K562 (cell line): ENCODE data around the gene RPH3AL. TPM values are rescaled to one million over a fixed set of nuclear protein-coding genes. Genes with fewer than 3 reads are reported as not detected.

Source experiments
- ATAC-seq: fragments of 200-7000 bp; cut with Tn5 transposase; 3 replicates; pipeline ENCODE4 v1.9.1; 2020; ENCODE audit warnings: moderate library complexity
- BruUV-seq: library from RNA; stranded (reverse); fragments of 400-500 nt; replicated peaks from 2 replicates; lab custom pipeline; 2021; lab: Mats Ljungman, UMichigan
- CTCF ChIA-PET: fragments of 300-600 bp; formaldehyde crosslinking; extraction: SDS; loops from one replicate; lab custom pipeline; 2021; ENCODE audit warnings: low intra/inter-chr PET ratio; lab: Yijun Ruan, JAX
- POLR2A ChIA-PET: fragments of 300-600, 350-650 bp; sonication (Branson Sonifier 250); formaldehyde crosslinking; extraction: SDS; loops from one replicate; lab custom pipeline; 2021; ENCODE audit warnings: antibody characterized with exemption, inconsistent platforms; lab: Yijun Ruan, JAX
- DNase-seq, 4 experiments: peaks; one replicate each; pipeline versions ENCODE4 v3.0.0 to v3.0.0-alpha.2; 2011 to 2018; ENCODE audit warnings: low spot score in 3 of 4, mixed read lengths in 3 of 4; ENCODE audit errors: extremely low read depth in 1 of 4
- FAIRE-seq: peaks from 2 replicates; lab custom pipeline; 2011; peaks lifted over from hg19 to GRCh38; lab: Jason Lieb, UNC
- H2AFZ ChIP-seq: 2 replicates; pipeline ENCODE4 v1.6.0; 2011; ENCODE audit warnings: low read depth, low read length, control low read depth, inconsistent platforms
- H3K27ac ChIP-seq: fragments of 200-600 bp; 3 replicates; pipeline ENCODE4 v1.8.0; 2011; ENCODE audit warnings: low read depth, mild to moderate bottlenecking, control low read depth, inconsistent platforms, low read length, moderate library complexity, mixed read lengths; ENCODE audit errors: extremely low read depth
- H3K27me3 ChIP-seq, 2 experiments: fragments of 300-600 bp in 1 of 2; 2 replicates in 1 of 2; 3 replicates in 1 of 2; pipeline versions ENCODE4 v1.6.0 to v1.8.0; 2011; ENCODE audit warnings: inconsistent platforms in 2 of 2, low read length in 2 of 2, mild to moderate bottlenecking in 1 of 2, mixed read lengths in 1 of 2, moderate library complexity in 1 of 2; ENCODE audit not compliant: control insufficient read depth in 2 of 2, insufficient read depth in 2 of 2
- H3K36me3 ChIP-seq: fragments of 300-600 bp; 3 replicates; pipeline ENCODE4 v1.8.0; 2011; ENCODE audit warnings: mild to moderate bottlenecking, low read length, inconsistent platforms; ENCODE audit not compliant: control insufficient read depth, insufficient read depth
- H3K4me1 ChIP-seq, 2 experiments: fragments of 200-600 bp in 1 of 2; replicated peaks in 1 of 2; 2 replicates in 1 of 2; 3 replicates in 1 of 2; pipeline versions ENCODE4 v1.5.1 to v1.8.0; 2011; ENCODE audit warnings: inconsistent platforms in 2 of 2, low read length in 2 of 2, mild to moderate bottlenecking in 1 of 2, mixed read lengths in 1 of 2, moderate library complexity in 1 of 2; ENCODE audit not compliant: control insufficient read depth in 2 of 2, insufficient read depth in 2 of 2
- H3K4me2 ChIP-seq: 2 replicates; pipeline ENCODE4 v1.6.1; 2011; ENCODE audit warnings: low read length, control low read depth, inconsistent platforms, mixed read lengths; ENCODE audit not compliant: insufficient read depth
- H3K4me3 ChIP-seq: fragments of 200-600 bp; sonication (generic), shearing (Covaris generic); 2 replicates; pipeline ENCODE4 v1.5.1; 2016; ENCODE audit warnings: control low read depth, inconsistent platforms
- H3K79me2 ChIP-seq: fragments of 200-600 bp; 3 replicates; pipeline ENCODE4 v1.8.0; 2011; ENCODE audit warnings: low read length, inconsistent platforms; ENCODE audit not compliant: control insufficient read depth, insufficient read depth
- H3K9ac ChIP-seq, 2 experiments: 2 replicates each; pipeline versions ENCODE4 v1.6.0 to v1.6.1; 2011; ENCODE audit warnings: low read depth in 2 of 2, low read length in 2 of 2, control low read depth in 1 of 2, inconsistent platforms in 1 of 2, mild to moderate bottlenecking in 1 of 2, mixed read lengths in 1 of 2; ENCODE audit not compliant: insufficient read depth in 1 of 2
- H3K9me1 ChIP-seq: one replicate; pipeline ENCODE4 v1.6.0; 2011; ENCODE audit warnings: inconsistent platforms, mild to moderate bottlenecking, low read length, moderate library complexity; ENCODE audit not compliant: control insufficient read depth, insufficient read depth
- H3K9me3 ChIP-seq: replicated peaks from 2 replicates; pipeline ENCODE4 v1.5.1; 2011; ENCODE audit warnings: low read depth, low read length, inconsistent platforms; ENCODE audit not compliant: control insufficient read depth, insufficient read depth
- H4K20me1 ChIP-seq: replicated peaks from 2 replicates; pipeline ENCODE4 v1.6.1; 2011; ENCODE audit warnings: low read length, inconsistent platforms, mixed read lengths; ENCODE audit not compliant: control insufficient read depth, insufficient read depth
- ARHGAP35 ChIP-seq: fragments of 450-650 bp; IDR thresholded peaks from 2 replicates; pipeline ENCODE4 v1.6.1; 2018; ENCODE audit not compliant: partially characterized antibody
- CTCFL ChIP-seq: IDR thresholded peaks from 2 replicates; pipeline ENCODE4 v1.6.1; 2011; ENCODE audit warnings: borderline replicate concordance, low read depth, mild to moderate bottlenecking, moderate library complexity, low read length; ENCODE audit not compliant: insufficient read depth, poor library complexity, severe bottlenecking
- E2F6 ChIP-seq, 2 experiments: IDR thresholded peaks; 2 replicates each; pipeline ENCODE4 v1.6.1; 2011; ENCODE audit warnings: borderline replicate concordance in 1 of 2, control low read depth in 1 of 2, low read depth in 1 of 2, low read length in 1 of 2, mild to moderate bottlenecking in 1 of 2, mixed read lengths in 1 of 2, moderate library complexity in 1 of 2; ENCODE audit not compliant: insufficient read depth in 1 of 2, insufficient read length in 1 of 2, poor library complexity in 1 of 2, severe bottlenecking in 1 of 2; ENCODE audit errors: extremely low read depth in 1 of 2
- FOXP4 ChIP-seq: sonication (generic); formaldehyde crosslinking; IDR thresholded peaks from 2 replicates; pipeline ENCODE4 v1.8.0; 2022; ENCODE audit warnings: mild to moderate bottlenecking, missing genetic modification reagents, borderline replicate concordance
- JUNB ChIP-seq: fragments of 450-650 bp; formaldehyde crosslinking; conservative IDR thresholded peaks from 2 replicates; pipeline ENCODE4 v1.4.0; 2020; ENCODE audit warnings: mild to moderate bottlenecking
- KDM4B ChIP-seq, 2 experiments: fragments of 450-650 bp in 1 of 2; sonication (generic) in 1 of 2; IDR thresholded peaks; 2 replicates each; pipeline ENCODE4 v1.6.1; 2016 to 2017; ENCODE audit warnings: borderline replicate concordance in 2 of 2, antibody characterized with exemption in 1 of 2, low read depth in 1 of 2, mild to moderate bottlenecking in 1 of 2
- MTA1 ChIP-seq: fragments of 450-650 bp; IDR thresholded peaks from 2 replicates; pipeline ENCODE4 v1.6.1; 2017; ENCODE audit warnings: borderline replicate concordance
- PTTG1 ChIP-seq: fragments of 450-650 bp; IDR thresholded peaks from 2 replicates; pipeline ENCODE4 v1.6.1; 2016; ENCODE audit warnings: low read depth, mild to moderate bottlenecking, missing genetic modification characterization, missing compliant biosample characterization
- WGBS: fragments of 100-300 bp; shearing (Covaris generic); methylation state at CpG from one replicate; pipeline ENCODE4 v1.1.6; 2016; ENCODE audit warnings: low coverage, mixed read lengths; ENCODE audit not compliant: insufficient coverage; ENCODE audit errors: missing lambda C conversion rate; 5-methylcytosine and 5-hydroxymethylcytosine counted together
- in situ Hi-C: fragments of 300-500 bp; cut with MboI; formaldehyde crosslinking; loops from 4 replicates; pipeline ENCODE4 v1.15.0; 2018; ENCODE audit warnings: inconsistent platforms, mixed read lengths
- intact Hi-C: fragments of 100-400 bp; cut with micrococcal nuclease; formaldehyde crosslinking; loops from 2 replicates; pipeline ENCODE4 v1.14.2; 2022
- polyA plus RNA-seq, 8 experiments: library from polyadenylated mRNA; depleted of rRNA in 4 of 8; stranded (reverse) in 5 of 8; unstranded in 3 of 8; fragments of >200 nt; fragmentation: Nextera tagmentation in 2 of 8; fragmentation: Illumina TruSeq in 1 of 8; extraction: Ambion mirVana in 2 of 8; extraction: Trizol in 1 of 8; gene quantifications; 2 replicates each; pipeline versions ENCODE4 v1.2.1 to v1.2.3, GENCODE V29; 2011 to 2014; ENCODE audit warnings: inconsistent platforms in 1 of 8, missing spikeins in 1 of 8
- total RNA-seq, 7 experiments: library from RNA; depleted of rRNA in 6 of 7; stranded (reverse); fragments of >200 nt in 6 of 7; fragmentation: Illumina TruSeq in 2 of 7; extraction: Trizol in 2 of 7; gene quantifications; 2 replicates each; pipeline versions ENCODE4 v1.2.1 to v1.2.3, GENCODE V29; 2011 to 2021; ENCODE audit warnings: low replicate concordance in 1 of 7

Gene RPH3AL
- total and polyA plus RNA-seq, 9 of the 15 experiments (the other 6 are each of a cell fraction or from before 2014, with no cell fraction given) = 0.18 to 1.7 (median 0.39) TPM

- no peak for TF ChIP-seq FOXP4 (CRISPR knock-in tag)
Measured at GRCh38 chr17:388087-388486, 35.5 kb upstream of the RPH3AL start (continued).

- DNase-seq (peak; percentile 69 to 93 (median 89)), FAIRE-seq (no peak), ATAC-seq (peak; percentile 95)
- POLR2A ChIA-PET = interaction anchor here (0.6 kb wide), 1 partner anchor 43 kb away, joined by 3 read pairs; no protein-coding TSS in a partner anchor
- peaks cover 0 to 15% of the 10 kb centered on the region in 2 experiments; a peak in 3 of 5 replicates for H3K4me1 ChIP-seq
- in situ Hi-C loops (no loop called here), intact Hi-C loops (no loop called here)
- CTCF ChIA-PET = interaction anchor here (0.7 kb wide), 1 partner anchor 242 kb away, joined by 4 read pairs; no protein-coding TSS in a partner anchor
- H2AFZ ChIP-seq = no peak overlapping the region
- H3K27me3 ChIP-seq = peaks cover 3 to 7% of the 10 kb centered on the region in 2 experiments; a peak in 3 of 5 replicates
- H3K27ac ChIP-seq = no peak overlapping the region
- no peaks in the 10 kb centered on the region for H3K9me1 ChIP-seq
- H3K4me2 ChIP-seq = no peak overlapping the region
- H3K9ac ChIP-seq = no peak overlapping the region; a peak in 1 of 4 replicates
- no peaks in the 10 kb centered on the region for H3K36me3 ChIP-seq
- WGBS = 15% methylated on average over 24 of the region's 57 CpGs
- H3K79me2 ChIP-seq = no peaks in the 10 kb centered on the region
- peak overlapping the region; percentile 38 for H3K4me3 ChIP-seq
- BruUV-seq = no TSS peak
- H3K9me3 ChIP-seq = no peaks in the 10 kb centered on the region
- H4K20me1 ChIP-seq = no peaks in the 10 kb centered on the region
- TF ChIP-seq MTA1 (no peak), E2F6 (IDR thresholded peaks at IDR 0.05; ENCODE audit: borderline replicate concordance in 1 of 2, extremely low read depth in 1 of 2, insufficient read depth in 1 of 2, insufficient read length in 1 of 2, low read depth in 1 of 2, low read length in 1 of 2, poor library complexity in 1 of 2, severe bottlenecking in 1 of 2) (peak in 1 of 2 experiments; percentile 48), ARHGAP35 (no peak), PTTG1 (tag) (no peak), KDM4B (IDR thresholded peaks at IDR 0.05; ENCODE audit: borderline replicate concordance in 2 of 2, low read depth in 1 of 2) (no peak), CTCFL (peak; percentile 48), JUNB (CRISPR knock-in tag) (no peak)
Measured at GRCh38 chr17:386141-386876, 33.7 kb upstream of the RPH3AL start.
